ENCODE results near the gene MAZ.
A peak's percentile ranks its signal among the peaks of the same experiment; 100 is the strongest.

Gene MAZ

GRCh38 chr16:29809850-29810698 lies 3.7 kb downstream of the MAZ start:
- DNase-seq = no peak

DNA sequence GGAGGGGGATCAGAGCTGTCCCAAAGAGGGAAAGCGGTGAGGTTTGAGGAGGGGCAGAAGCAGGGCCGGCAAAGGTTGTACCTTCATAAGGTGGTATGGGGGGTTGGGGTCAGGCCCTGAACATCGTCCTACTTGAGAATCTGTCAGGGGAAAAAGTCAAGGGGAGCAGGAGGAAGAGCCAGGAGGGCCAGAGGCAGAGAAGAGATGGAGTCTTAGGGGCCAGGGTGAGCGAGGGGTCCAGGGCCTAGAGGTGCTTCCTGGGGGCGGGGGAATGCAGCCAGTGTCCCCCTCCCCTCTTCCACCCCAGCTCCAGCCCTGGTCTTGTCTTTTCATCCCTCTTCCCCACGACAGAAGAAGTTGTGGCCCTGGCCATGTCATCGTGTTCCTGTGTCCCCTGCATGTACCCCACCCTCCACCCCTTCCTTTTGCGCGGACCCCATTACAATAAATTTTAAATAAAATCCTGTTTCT lies 4.4 kb downstream of the MAZ start:
- DNase-seq = no peak

DNA sequence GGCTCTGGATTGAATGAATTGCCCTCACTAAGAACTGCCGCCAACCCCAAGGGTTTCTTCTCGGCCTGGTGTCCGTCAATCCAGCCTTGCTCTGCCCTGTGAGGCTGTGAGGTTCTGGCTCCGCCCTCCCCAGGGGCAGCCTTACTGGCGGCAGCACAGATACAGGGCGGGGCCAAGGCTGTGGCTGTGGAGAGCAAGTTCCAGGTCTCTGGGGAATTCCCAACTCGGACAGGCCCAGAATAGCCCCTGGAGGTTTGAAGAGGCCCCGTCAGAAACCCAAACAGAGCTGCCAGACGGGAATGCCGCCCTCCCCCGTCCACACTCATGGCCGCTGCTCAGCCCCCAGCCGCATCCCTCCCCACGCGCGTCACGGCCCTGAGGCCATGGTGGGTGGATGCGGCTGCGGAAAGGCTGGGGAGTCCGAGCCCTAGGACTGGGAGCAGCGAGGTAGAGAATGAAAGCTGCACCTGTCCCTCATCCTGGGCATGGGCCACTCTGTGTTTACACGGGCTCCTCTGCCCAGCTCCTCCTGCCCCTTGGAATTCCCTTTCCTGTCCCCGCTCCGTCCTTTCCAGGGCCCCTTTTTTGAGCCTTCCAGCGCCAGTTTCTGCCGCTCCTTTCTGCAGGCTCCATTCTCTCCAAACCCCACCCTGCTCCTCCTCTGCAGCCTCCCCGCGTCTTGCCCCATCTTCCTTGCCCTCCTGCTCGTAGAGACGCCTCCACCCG lies 5.0 kb downstream of the MAZ start:
- peak; percentile 97 for DNase-seq

- no peak for DNase-seq
Observed at GRCh38 chr16:29811896-29812665, 5.8 kb downstream of the MAZ start, which contains the start of gene PRRT2. TSS of gene PRRT2 (plus strand) at chr16:29812193. CDS start at chr16:29813055, 862 bp downstream.

DNA sequence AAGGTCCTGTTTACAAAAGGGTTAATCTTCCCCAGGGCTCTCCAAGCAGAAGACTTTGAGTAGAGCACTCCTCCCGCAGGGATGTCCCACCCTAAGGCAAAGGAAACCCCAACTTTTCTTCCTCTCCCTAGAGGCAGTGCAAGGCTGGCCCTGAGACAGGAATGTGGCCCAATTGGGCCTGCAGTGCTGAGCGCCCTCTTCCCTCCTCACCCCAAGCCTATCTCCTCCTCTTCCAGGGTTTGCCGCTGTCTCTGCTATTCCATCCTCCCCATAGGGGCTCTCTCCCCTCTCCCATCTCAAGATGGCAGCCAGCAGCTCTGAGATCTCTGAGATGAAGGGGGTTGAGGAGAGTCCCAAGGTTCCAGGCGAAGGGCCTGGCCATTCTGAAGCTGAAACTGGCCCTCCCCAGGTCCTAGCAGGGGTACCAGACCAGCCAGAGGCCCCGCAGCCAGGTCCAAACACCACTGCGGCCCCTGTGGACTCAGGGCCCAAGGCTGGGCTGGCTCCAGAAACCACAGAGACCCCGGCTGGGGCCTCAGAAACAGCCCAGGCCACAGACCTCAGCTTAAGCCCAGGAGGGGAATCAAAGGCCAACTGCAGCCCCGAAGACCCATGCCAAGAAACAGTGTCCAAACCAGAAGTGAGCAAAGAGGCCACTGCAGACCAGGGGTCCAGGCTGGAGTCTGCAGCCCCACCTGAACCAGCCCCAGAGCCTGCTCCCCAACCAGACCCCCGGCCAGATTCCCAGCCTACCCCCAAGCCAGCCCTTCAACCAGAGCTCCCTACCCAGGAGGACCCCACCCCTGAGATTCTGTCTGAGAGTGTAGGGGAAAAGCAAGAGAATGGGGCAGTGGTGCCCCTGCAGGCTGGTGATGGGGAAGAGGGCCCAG lies 6.7 kb downstream of the MAZ start:
- no peak for DNase-seq

- no peak for DNase-seq
Observed at GRCh38 chr16:29813644-29814562, 7.6 kb downstream of the MAZ start.

GRCh38 chr16:29814592-29814991 lies 8.3 kb downstream of the MAZ start:
- no peak for DNase-seq

GRCh38 chr16:29815032-29815721 lies 8.8 kb downstream of the MAZ start:
- no peak for DNase-seq

DNA sequence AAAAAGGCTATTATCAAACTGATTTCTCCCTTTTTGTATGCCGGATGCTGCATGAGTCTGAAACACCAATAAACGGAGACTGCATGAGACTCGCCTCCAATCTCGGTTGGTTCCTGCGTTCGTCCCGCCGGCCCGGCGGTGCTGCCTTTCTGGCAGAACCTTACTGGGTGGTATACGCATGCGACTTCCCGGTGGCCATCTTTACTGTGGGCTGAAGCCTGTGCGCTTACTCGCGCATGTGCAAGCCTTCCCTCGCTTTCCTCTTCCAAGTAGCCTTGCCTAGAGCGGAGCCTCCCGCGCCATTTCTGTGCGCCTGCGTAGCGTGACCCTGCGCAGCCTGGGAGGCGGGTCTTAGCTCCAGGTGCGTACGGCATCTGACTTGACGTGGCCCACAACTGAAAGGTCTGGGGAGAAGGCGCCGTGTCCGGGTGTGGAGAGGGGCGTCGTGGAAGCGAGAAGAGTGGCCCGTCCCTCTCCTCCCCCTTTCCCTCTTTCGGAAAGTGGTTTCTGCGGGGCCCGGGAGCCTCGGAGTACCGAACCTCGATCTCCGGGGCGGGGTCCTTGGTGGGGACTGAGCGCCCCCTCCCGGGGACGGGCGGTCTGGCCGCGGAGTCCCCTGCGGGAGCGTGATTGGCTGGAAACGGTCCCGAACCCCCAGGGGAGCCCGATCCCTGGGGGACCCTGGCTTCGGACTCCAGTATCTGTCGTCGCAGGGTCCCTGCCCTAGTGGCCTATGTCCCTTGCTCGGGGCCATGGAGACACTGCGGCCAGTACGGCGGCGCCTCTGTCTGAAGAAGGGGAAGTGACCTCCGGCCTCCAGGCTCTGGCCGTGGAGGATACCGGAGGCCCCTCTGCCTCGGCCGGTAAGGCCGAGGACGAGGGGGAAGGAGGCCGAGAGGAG lies 9.7 kb downstream of the MAZ start, which contains the start of gene PAGR1:
Gene PAGR1 (plus strand): TSS at position 360 of the 901 bp plus-strand sequence. CDS start 374 bp downstream, at position 734.
- DNase-seq = peak; percentile 98

DNA sequence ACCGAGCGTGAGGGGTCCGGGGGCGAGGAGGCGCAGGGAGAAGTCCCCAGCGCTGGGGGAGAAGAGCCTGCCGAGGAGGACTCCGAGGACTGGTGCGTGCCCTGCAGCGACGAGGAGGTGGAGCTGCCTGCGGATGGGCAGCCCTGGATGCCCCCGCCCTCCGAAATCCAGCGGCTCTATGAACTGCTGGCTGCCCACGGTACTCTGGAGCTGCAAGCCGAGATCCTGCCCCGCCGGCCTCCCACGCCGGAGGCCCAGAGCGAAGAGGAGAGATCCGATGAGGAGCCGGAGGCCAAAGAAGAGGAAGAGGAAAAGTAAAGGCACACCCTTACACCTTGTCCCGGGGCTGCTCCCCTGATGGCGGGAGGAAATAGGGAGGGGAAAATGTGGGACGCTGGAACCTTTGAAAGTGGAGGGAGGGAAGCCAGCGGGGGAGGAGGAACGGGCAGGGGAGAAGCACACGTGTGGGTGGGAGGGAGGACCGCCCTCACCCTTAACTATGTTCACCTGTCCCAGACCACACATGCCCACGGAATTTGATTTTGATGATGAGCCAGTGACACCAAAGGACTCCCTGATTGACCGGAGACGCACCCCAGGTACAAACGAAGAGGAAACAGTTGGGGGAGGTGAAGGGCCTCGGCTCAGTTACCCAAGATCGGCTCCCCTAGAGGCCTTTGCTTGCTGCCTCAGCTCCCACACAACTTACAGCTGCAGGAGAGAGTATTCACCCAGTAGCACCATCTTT lies 10.5 kb downstream of the MAZ start:
- DNase-seq = no peak

GRCh38 chr16:29818082-29818481 lies 11.8 kb downstream of the MAZ start:
- DNase-seq = no peak

GRCh38 chr16:29819506-29819905 lies 13.2 kb downstream of the MAZ start:
- DNase-seq = no peak

GRCh38 chr16:29820271-29820701 lies 14.0 kb downstream of the MAZ start, which contains the start of gene MVP:
TSS of gene MVP (plus strand) at chr16:29820462. CDS start at chr16:29830550, 10,088 bp downstream.
- DNase-seq = peak; percentile 42

- DNase-seq = no peak
Observed at GRCh38 chr16:29820730-29821642, 14.7 kb downstream of the MAZ start.

DNA sequence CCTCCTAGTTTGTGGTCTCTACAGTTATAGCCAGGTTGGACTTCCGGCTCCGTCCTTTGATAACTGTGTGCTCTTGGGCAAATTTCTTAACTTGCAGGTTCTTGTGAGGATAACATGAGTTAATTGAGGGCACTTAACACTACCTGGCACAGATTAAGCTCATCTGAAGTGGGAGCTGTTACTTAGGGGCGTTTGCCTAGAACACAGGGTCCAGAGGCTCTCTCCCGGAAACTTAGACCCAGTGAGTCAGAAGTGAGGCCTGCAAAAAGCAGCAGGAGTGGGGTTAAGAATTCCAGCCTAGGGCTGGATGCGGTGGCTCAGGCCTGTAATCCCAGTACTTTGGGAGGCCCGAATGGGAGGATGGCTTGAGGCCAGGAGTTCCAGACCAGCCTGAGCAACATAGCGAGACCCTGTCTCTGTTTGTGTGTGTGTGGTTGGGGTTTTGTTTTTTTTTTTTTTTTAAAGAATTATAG lies 15.3 kb downstream of the MAZ start:
- no peak for DNase-seq

- no peak for DNase-seq
Observed at GRCh38 chr16:29824589-29825144, 18.3 kb downstream of the MAZ start.

All from amniotic stem cell (primary cell).